Heart left ventricle (tissue), 13 donors: ENCODE results near the gene SKAP2.

Experiments used
- POLR2A ChIP-seq, 2 donors: fragments of 450-650 bp; IDR thresholded peaks; one replicate each; pipeline ENCODE4 v1.6.1; 2017; ENCODE audit warnings: antibody characterized with exemption in 2 of 2, mild to moderate bottlenecking in 2 of 2, moderate library complexity in 2 of 2
- TF ChIP-seq, protein P1 (sequence below), 12 donors: fragments of 200-600 bp; sonication (generic) in 4 of 12; IDR thresholded peaks; one replicate each; pipeline versions ENCODE4 v1.5.0 to v1.8.0; 2018 to 2022; ENCODE audit warnings: antibody characterized with exemption in 12 of 12, mild to moderate bottlenecking in 5 of 12
- donor health status: ischemic (EF 13 %, LVEDD 7.1; RV severe dilation, severe dysfunction).
- donor health status: DM: no; HTN: yes; CAD: no.
- donor health status: DM: no; HTN: no; CAD: no.
- donor health status: ischemic (EF 25% LVEDD 6.9; RV normal size, moderate dysfunction).
- donor health status: ischemic (EF 25% LVEDD 5.7; RV mildly dilated, moderate dysfunction).
- donor health status: ischemic (EF 35%, LVEDD 5.7; RV mildly dilated, moderate dysfunction).
- donor health status: nonischemic (EF 11% LVEDD 7.7; RV severe dilation, severe dysfunction).
- donor health status: DM: yes; HTN: yes; CAD: no.
- donor health status: PGD.
- donor health status: ischemic (EF 29% LVEDD 5.4; RV normal size, mild dysfunction).
- donor health status: nonischemic (EF 23%, LVEDD 6.1; RV moderate dilation, normal function).

GRCh38 chr7:26784118-26784517, 80.3 kb downstream of the SKAP2 start:
- TF ChIP-seq, protein P1, sequence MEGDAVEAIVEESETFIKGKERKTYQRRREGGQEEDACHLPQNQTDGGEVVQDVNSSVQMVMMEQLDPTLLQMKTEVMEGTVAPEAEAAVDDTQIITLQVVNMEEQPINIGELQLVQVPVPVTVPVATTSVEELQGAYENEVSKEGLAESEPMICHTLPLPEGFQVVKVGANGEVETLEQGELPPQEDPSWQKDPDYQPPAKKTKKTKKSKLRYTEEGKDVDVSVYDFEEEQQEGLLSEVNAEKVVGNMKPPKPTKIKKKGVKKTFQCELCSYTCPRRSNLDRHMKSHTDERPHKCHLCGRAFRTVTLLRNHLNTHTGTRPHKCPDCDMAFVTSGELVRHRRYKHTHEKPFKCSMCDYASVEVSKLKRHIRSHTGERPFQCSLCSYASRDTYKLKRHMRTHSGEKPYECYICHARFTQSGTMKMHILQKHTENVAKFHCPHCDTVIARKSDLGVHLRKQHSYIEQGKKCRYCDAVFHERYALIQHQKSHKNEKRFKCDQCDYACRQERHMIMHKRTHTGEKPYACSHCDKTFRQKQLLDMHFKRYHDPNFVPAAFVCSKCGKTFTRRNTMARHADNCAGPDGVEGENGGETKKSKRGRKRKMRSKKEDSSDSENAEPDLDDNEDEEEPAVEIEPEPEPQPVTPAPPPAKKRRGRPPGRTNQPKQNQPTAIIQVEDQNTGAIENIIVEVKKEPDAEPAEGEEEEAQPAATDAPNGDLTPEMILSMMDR (IDR thresholded peaks at IDR 0.05) = no peak
- no peak for TF ChIP-seq POLR2A (IDR thresholded peaks at IDR 0.05)
